H1 (cell line): ENCODE data around the gene ASIC2. TPM values are rescaled to one million over a fixed set of nuclear protein-coding genes. Genes with fewer than 3 reads are reported as not detected.

Source experiments
- CTCF ChIA-PET: fragments of 300-600 bp; sonication (Branson Sonifier 250); formaldehyde crosslinking; loops from one replicate; lab custom pipeline; 2021; ENCODE audit not compliant: partially characterized antibody; lab: Charles Lee
- POLR2A ChIA-PET: fragments of 300-600 bp; sonication (Branson Sonifier 250); formaldehyde crosslinking; loops from one replicate; lab custom pipeline; 2021; ENCODE audit warnings: inconsistent platforms; ENCODE audit not compliant: partially characterized antibody; lab: Charles Lee
- DNase-seq, 2 experiments: peaks; one replicate each; pipeline versions ENCODE4 v3.0.0 to v3.0.0-alpha.2; 2010 to 2022; ENCODE audit warnings: low spot score in 2 of 2, low read depth in 1 of 2, mixed read lengths in 1 of 2
- FAIRE-seq: peaks from 2 replicates; lab custom pipeline; 2011; peaks lifted over from hg19 to GRCh38; lab: Jason Lieb, UNC
- H2AFZ ChIP-seq: 2 replicates; pipeline ENCODE4 v1.8.1; 2012; ENCODE audit warnings: low read length, inconsistent platforms
- H2AK5ac ChIP-seq: 2 replicates; pipeline ENCODE4 v1.6.1; 2013; ENCODE audit warnings: low read depth, low read length
- H2BK120ac ChIP-seq: replicated peaks from 2 replicates; pipeline ENCODE3; 2013; ENCODE audit warnings: low read depth, low read length, inconsistent platforms
- H2BK12ac ChIP-seq: 2 replicates; pipeline ENCODE4 v1.6.1; 2013; ENCODE audit warnings: low read depth, low read length
- H2BK15ac ChIP-seq: 2 replicates; pipeline ENCODE4 v1.6.1; 2013; ENCODE audit warnings: low read length
- H2BK20ac ChIP-seq: 2 replicates; pipeline ENCODE4 v1.6.1; 2013; ENCODE audit warnings: low read length
- H2BK5ac ChIP-seq: 2 replicates; pipeline ENCODE4 v1.6.1; 2013; ENCODE audit warnings: low read depth, low read length
- H3K14ac ChIP-seq: 2 replicates; pipeline ENCODE4 v1.6.1; 2013; ENCODE audit warnings: inconsistent platforms; ENCODE audit not compliant: insufficient read length
- H3K18ac ChIP-seq: 2 replicates; pipeline ENCODE4 v1.6.1; 2013; ENCODE audit warnings: low read length; ENCODE audit errors: extremely low read depth
- H3K23ac ChIP-seq: 2 replicates; pipeline ENCODE4 v1.6.1; 2013; ENCODE audit warnings: inconsistent platforms; ENCODE audit not compliant: insufficient read length
- H3K23me2 ChIP-seq: 2 replicates; pipeline ENCODE4 v1.6.1; 2013; ENCODE audit warnings: low read depth, low read length
- H3K27ac ChIP-seq: 2 replicates; pipeline ENCODE4 v1.6.1; 2011; ENCODE audit warnings: low read depth, low read length, inconsistent platforms
- H3K27me3 ChIP-seq, 4 experiments: replicated peaks in 1 of 4; 1 replicate in 1 of 4; 2 replicates in 3 of 4; pipeline versions ENCODE4 v1.6.1 to v1.8.1; 2011 to 2013; ENCODE audit warnings: low read length in 3 of 4, mild to moderate bottlenecking in 3 of 4, inconsistent platforms in 2 of 4, mixed read lengths in 2 of 4, moderate library complexity in 1 of 4; ENCODE audit not compliant: control insufficient read depth in 3 of 4, insufficient read depth in 3 of 4; ENCODE audit errors: extremely low read depth in 1 of 4
- H3K36me3 ChIP-seq, 4 experiments: 2 replicates each; pipeline versions ENCODE4 v1.6.1 to v1.8.1; 2011 to 2013; ENCODE audit warnings: mild to moderate bottlenecking in 4 of 4, low read length in 3 of 4, moderate library complexity in 2 of 4, control low read depth in 1 of 4, inconsistent platforms in 1 of 4; ENCODE audit not compliant: insufficient read depth in 4 of 4, control insufficient read depth in 2 of 4
- H3K4ac ChIP-seq: replicated peaks from 2 replicates; pipeline ENCODE3; 2013; ENCODE audit warnings: low read length, low read depth, mixed read lengths, inconsistent platforms; ENCODE audit not compliant: insufficient read length
- H3K4me1 ChIP-seq, 4 experiments: replicated peaks in 1 of 4; 1 replicate in 1 of 4; 2 replicates in 3 of 4; pipeline versions ENCODE4 v1.6.1 to v1.8.1; 2011 to 2013; ENCODE audit warnings: low read length in 3 of 4, inconsistent platforms in 2 of 4, mixed read lengths in 1 of 4; ENCODE audit not compliant: insufficient read depth in 4 of 4, control insufficient read depth in 3 of 4
- H3K4me2 ChIP-seq, 2 experiments: 2 replicates each; pipeline versions ENCODE4 v1.6.1 to v1.8.1; 2011 to 2013; ENCODE audit warnings: low read depth in 2 of 2, low read length in 2 of 2, control low read depth in 1 of 2, inconsistent platforms in 1 of 2, mild to moderate bottlenecking in 1 of 2; ENCODE audit not compliant: insufficient read depth in 1 of 2
- H3K4me3 ChIP-seq, 4 experiments: fragments of 200-600, 300-600 bp in 1 of 4; sonication (generic), shearing (Covaris generic), sonication (Bioruptor Twin) in 1 of 4; 2 replicates each; pipeline versions ENCODE4 v1.5.1 to v1.8.1; 2011 to 2016; ENCODE audit warnings: low read length in 4 of 4, low read depth in 3 of 4, control low read depth in 2 of 4, inconsistent platforms in 2 of 4, mild to moderate bottlenecking in 2 of 4, mixed read lengths in 1 of 4, moderate library complexity in 1 of 4; ENCODE audit not compliant: insufficient read depth in 2 of 4; ENCODE audit errors: extremely low read depth in 1 of 4
- H3K56ac ChIP-seq: replicated peaks from 2 replicates; pipeline ENCODE3; 2013; ENCODE audit warnings: low read depth, mild to moderate bottlenecking, mixed read lengths, low read length, inconsistent platforms; ENCODE audit not compliant: insufficient read length
- H3K79me1 ChIP-seq: 2 replicates; pipeline ENCODE4 v1.6.1; 2013; ENCODE audit warnings: low read depth, low read length, control low read depth
- H3K79me2 ChIP-seq, 2 experiments: 2 replicates each; pipeline versions ENCODE4 v1.6.1 to v1.8.1; 2012 to 2013; ENCODE audit warnings: low read length in 2 of 2, mild to moderate bottlenecking in 2 of 2, inconsistent platforms in 1 of 2; ENCODE audit not compliant: insufficient read depth in 2 of 2, control insufficient read depth in 1 of 2
- H3K9ac ChIP-seq, 4 experiments: replicated peaks in 1 of 4; 1 replicate in 1 of 4; 2 replicates in 3 of 4; pipeline versions ENCODE4 v1.6.1 to v1.8.1; 2011 to 2013; ENCODE audit warnings: low read depth in 3 of 4, low read length in 3 of 4, control low read depth in 2 of 4, mild to moderate bottlenecking in 2 of 4, moderate library complexity in 2 of 4, inconsistent platforms in 1 of 4; ENCODE audit errors: extremely low read depth in 1 of 4
- H3K9me3 ChIP-seq, 2 experiments: 2 replicates each; pipeline versions ENCODE4 v1.6.1 to v1.8.1; 2012 to 2013; ENCODE audit warnings: mild to moderate bottlenecking in 2 of 2, moderate library complexity in 2 of 2, control low read depth in 1 of 2, inconsistent platforms in 1 of 2, low read depth in 1 of 2, low read length in 1 of 2, mixed read lengths in 1 of 2; ENCODE audit not compliant: insufficient read depth in 2 of 2
- H4K20me1 ChIP-seq, 2 experiments: replicated peaks in 1 of 2; 2 replicates each; pipeline versions ENCODE3 to v1.8.1; 2011 to 2013; ENCODE audit warnings: inconsistent platforms in 2 of 2, low read length in 2 of 2, mild to moderate bottlenecking in 1 of 2; ENCODE audit not compliant: insufficient read depth in 2 of 2, control insufficient read depth in 1 of 2
- H4K5ac ChIP-seq: 2 replicates; pipeline ENCODE4 v1.6.1; 2013; ENCODE audit warnings: low read length, low read depth, mixed read lengths, inconsistent platforms; ENCODE audit not compliant: insufficient read length
- H4K8ac ChIP-seq: 2 replicates; pipeline ENCODE4 v1.8.0; 2013; ENCODE audit warnings: mild to moderate bottlenecking, moderate library complexity, low read length, inconsistent platforms; ENCODE audit not compliant: insufficient read depth; ENCODE audit errors: extremely low read depth
- H4K91ac ChIP-seq: replicated peaks from 2 replicates; pipeline ENCODE3; 2013; ENCODE audit warnings: low read length, mixed read lengths, inconsistent platforms; ENCODE audit not compliant: insufficient read length
- SUZ12 ChIP-seq: fragments of 200-600 bp; sonication (generic); IDR thresholded peaks from 2 replicates; pipeline ENCODE4 v1.6.1; 2012; ENCODE audit warnings: mild to moderate bottlenecking, inconsistent platforms, low read length, moderate library complexity, mixed read lengths
- WGBS, 2 experiments: shearing (Covaris generic) in 1 of 2; methylation state at CpG; one replicate each; pipeline versions ENCODE4 v1.1.6 to v1.1.7; 2013 to 2015; ENCODE audit warnings: low lambda C conversion rate in 2 of 2, mixed read lengths in 2 of 2, inconsistent platforms in 1 of 2, low coverage in 1 of 2, missing lambda C conversion rate in 1 of 2; ENCODE audit not compliant: insufficient replicate concordance in 2 of 2, insufficient coverage in 1 of 2, insufficient read length in 1 of 2; ENCODE audit errors: extremely low coverage in 1 of 2, missing lambda C conversion rate in 1 of 2; 5-methylcytosine and 5-hydroxymethylcytosine counted together
- polyA plus RNA-seq, 7 experiments: library from polyadenylated mRNA; depleted of rRNA in 3 of 7; stranded (reverse) in 5 of 7; unstranded in 2 of 7; fragments of >200 nt in 5 of 7; fragments of 200-250 nt in 2 of 7; gene quantifications; 1 replicate in 5 of 7; 2 replicates in 1 of 7; 4 replicates in 1 of 7; pipeline versions ENCODE4 v1.2.1 to v1.2.3, GENCODE V29; 2011 to 2013; ENCODE audit warnings: missing spikeins in 2 of 7, mixed read lengths in 2 of 7
- total RNA-seq: library from RNA; stranded (reverse); fragmentation: NEBNext Ultra II Directional; extraction: Animal tissue kit (Norgen Biotek cat#: 25700); gene quantifications from 2 replicates; pipeline ENCODE4 v1.2.1, GENCODE V29; 2021

ASIC2 gene
- total and polyA plus RNA-seq, 2 of the 8 experiments (the other 6 are each of a cell fraction or from before 2014, with no cell fraction given), result 0.86 to 1.2 TPM

DNA sequence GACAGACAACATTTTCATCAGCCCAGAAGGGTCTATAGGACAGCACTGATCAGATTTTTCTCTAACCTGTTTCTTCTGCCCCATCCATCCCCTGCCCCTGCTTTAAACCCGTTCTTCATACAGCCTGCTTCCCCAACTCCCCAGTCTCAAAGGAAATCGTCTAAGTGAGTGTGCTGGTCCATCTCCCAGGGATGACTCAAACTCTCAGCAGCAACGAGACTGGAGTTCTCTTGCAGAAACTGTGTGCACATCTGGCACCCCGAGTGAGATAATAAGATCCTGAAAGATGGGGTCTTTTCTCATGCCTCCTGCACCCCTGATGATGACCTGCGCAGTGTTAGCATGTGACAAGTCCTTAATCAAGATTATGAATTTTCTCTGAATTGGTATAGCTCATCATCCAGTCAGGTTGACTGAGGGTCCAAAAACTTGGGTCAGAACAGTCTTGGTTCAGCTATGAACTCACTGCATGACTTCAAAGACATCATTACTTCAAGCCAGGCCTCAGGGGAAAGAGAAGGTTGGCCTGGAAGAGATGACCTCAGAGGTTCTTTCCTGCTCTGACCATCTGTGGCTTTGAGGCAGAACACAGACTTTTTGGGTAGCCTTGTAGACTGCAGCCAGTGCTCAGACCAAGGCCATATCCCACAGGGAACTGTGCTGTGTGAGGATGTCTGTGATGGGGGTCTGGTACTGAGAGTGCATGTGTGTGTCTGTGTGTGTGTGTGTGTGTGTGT lies 183.6 kb downstream of the ASIC2 start:
- Histone ChIP-seq H4K20me1 (no peaks in the 10 kb centered on the region), H4K91ac (no peak overlapping the region), H3K4me1 (no peaks in the 10 kb centered on the region), H4K8ac (no peak overlapping the region), H4K5ac (no peak overlapping the region), H2BK15ac (no peak overlapping the region), H3K79me1 (no peaks in the 10 kb centered on the region), H2BK5ac (no peak overlapping the region), H3K4me2 (no peak overlapping the region), H3K14ac (no peak overlapping the region), H2AK5ac (0 out of 2 replicates have a peak overlapping the region, but pooled peaks have one; percentile 27), H3K23ac (no peak overlapping the region), H3K9ac (no peak overlapping the region), H3K56ac (no peak overlapping the region), H2BK20ac (no peak overlapping the region), H3K9me3 (no peaks in the 10 kb centered on the region), H2BK120ac (no peak overlapping the region), H3K27ac (no peak overlapping the region)
- WGBS, 2 experiments, result 86% methylated on average over 5 of the region's 5 CpGs; no CpG with 5 or more reads in 1 of the 2 experiments
- no peak for FAIRE-seq
- POLR2A ChIA-PET, result no interaction called here
- CTCF ChIA-PET, result interaction anchor here (0.6 kb wide), 1 partner anchor 112 kb away, joined by 3 read pairs; no protein-coding TSS in a partner anchor
- no peak for TF ChIP-seq SUZ12
- TF ChIP-seq, all 59 proteins: peak for 0
- DNase-seq, result no peak
- H3K4me3 ChIP-seq, result no peak overlapping the region
- H3K36me3 ChIP-seq, result no peaks in the 10 kb centered on the region
- H2BK12ac ChIP-seq, result no peak overlapping the region
- H3K23me2 ChIP-seq, result no peaks in the 10 kb centered on the region; the same call in 1 of the 2 replicates
- no peak overlapping the region for H2AFZ ChIP-seq
- H3K4ac ChIP-seq, result no peak overlapping the region
- H3K18ac ChIP-seq, result no peak overlapping the region
- H3K79me2 ChIP-seq, result no peaks in the 10 kb centered on the region
- H3K27me3 ChIP-seq, result no peaks in the 10 kb centered on the region
